NB4 (cell line): ENCODE measurements around the gene RAB12.
"Not testable (repeated sequence)": the region's sequence is repeated elsewhere in the genome, so short reads cannot be mapped to it uniquely, and the experiment has no call there.

Experiments
- DNase-seq: peaks from one replicate; pipeline ENCODE4 v3.0.0; 2010; ENCODE audit warnings: low read depth
- H3K4me3 ChIP-seq: one replicate; pipeline ENCODE4 v1.5.1; 2011; ENCODE audit warnings: mild to moderate bottlenecking, low read depth, low read length, moderate library complexity
- MAX ChIP-seq: IDR thresholded peaks from 2 replicates; pipeline ENCODE4 v1.6.1; 2011; ENCODE audit warnings: low read depth, low read length
- MYC ChIP-seq: IDR thresholded peaks from 2 replicates; pipeline ENCODE4 v1.6.1; 2011; ENCODE audit warnings: low read depth, low read length
- POLR2A ChIP-seq: IDR thresholded peaks from 2 replicates; pipeline ENCODE4 v1.6.1; 2011; ENCODE audit warnings: mild to moderate bottlenecking; ENCODE audit not compliant: insufficient read length; ENCODE audit errors: extremely low read depth
- TF ChIP-seq, protein P1 (sequence below): IDR thresholded peaks from one replicate; pipeline ENCODE4 v1.5.1; 2012; ENCODE audit warnings: low read depth, low read length

The RAB12 gene

DNA sequence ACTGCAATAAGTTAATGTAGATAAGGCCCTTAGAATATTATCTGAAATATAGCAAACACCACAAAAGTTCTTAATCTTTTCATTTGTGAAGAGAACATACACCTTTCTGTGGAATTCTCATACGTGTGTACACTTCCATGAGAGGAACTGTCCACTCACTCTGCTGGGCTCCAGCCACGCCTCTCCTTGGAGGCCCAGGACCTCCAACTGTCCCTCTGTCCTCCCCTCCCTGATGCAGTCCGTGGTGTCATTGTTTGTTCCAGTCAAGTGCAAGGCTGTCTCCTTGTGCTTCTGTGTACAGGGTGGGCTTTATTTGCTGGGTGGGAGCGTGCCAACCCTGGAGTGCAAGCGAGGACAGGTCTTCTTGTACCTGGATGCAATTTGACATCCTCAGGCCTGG is 8.7 kb downstream of the RAB12 start:
- no peak for DNase-seq
- TF ChIP-seq, protein P1, sequence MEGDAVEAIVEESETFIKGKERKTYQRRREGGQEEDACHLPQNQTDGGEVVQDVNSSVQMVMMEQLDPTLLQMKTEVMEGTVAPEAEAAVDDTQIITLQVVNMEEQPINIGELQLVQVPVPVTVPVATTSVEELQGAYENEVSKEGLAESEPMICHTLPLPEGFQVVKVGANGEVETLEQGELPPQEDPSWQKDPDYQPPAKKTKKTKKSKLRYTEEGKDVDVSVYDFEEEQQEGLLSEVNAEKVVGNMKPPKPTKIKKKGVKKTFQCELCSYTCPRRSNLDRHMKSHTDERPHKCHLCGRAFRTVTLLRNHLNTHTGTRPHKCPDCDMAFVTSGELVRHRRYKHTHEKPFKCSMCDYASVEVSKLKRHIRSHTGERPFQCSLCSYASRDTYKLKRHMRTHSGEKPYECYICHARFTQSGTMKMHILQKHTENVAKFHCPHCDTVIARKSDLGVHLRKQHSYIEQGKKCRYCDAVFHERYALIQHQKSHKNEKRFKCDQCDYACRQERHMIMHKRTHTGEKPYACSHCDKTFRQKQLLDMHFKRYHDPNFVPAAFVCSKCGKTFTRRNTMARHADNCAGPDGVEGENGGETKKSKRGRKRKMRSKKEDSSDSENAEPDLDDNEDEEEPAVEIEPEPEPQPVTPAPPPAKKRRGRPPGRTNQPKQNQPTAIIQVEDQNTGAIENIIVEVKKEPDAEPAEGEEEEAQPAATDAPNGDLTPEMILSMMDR, result no peak
- TF ChIP-seq MAX (no peak), MYC (no peak), POLR2A (no peak)
- no peak overlapping the region for H3K4me3 ChIP-seq

DNA sequence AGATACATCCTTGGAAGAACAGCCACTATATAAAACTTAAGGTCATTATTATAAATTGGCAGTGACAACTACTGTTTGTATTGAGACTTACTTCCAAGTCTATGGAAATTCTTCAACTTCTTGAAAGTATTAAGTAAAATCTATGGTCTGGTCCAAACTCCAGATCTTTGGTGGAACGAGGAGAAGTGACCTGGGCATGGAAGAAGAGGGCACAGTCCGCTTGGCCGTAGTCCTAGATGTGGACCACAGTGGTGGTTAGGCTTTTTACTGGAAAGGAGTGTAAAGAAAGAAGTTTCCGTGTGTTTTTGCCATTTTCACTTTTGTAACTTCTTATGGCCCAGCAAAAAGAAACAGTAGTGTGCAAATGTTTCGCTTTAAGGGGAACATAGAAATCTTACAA is 9.8 kb downstream of the RAB12 start:
- no peak for DNase-seq
- H3K4me3 ChIP-seq, result no peak overlapping the region
- no peak for TF ChIP-seq MYC
- TF ChIP-seq MAX, result no peak
- TF ChIP-seq POLR2A, result no peak
- TF ChIP-seq, protein P1, result no peak

DNA sequence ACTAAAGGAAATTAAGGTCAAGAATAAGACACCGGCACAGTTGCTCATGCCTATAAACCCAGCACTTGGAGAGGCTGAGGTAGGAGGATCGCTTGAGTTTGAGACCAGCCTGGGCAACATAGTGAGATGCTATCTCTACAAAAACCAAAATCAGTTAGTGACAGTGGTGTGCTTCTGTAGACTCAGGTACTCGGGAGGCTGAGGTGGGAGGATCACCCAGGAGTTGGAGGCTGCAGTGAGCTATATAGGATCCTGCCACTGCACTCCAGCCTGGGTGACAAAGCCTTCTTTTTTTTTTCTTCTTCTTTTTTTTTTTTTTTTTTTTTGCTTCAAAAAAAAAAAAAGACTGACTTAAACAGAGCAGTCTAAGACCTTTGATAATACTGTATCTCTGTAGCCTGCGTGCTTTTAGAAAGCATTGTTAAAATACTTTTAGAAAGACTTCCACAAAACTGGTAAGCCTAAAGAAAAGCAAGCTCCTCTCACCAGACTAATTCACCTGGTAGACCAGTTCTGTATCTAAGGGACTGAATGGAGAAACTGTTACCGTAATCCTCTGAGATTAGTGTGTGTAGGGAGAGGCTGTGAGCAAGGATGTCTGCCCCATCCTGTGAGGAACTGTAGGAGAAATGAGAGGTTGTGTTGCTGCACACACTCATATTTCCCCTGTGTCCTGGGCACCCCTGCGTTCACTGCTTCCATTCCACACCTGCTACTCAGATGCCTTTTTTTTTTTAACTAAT is 10.8 kb downstream of the RAB12 start:
- TF ChIP-seq POLR2A, result no peak
- no peak for TF ChIP-seq MAX
- TF ChIP-seq, protein P1, result no peak
- TF ChIP-seq MYC, result no peak
- no peak overlapping the region for H3K4me3 ChIP-seq

GRCh38 chr18:8620845-8621244 is 11.6 kb downstream of the RAB12 start:
- DNase-seq, result no peak
- no peak overlapping the region for H3K4me3 ChIP-seq
- no peak for TF ChIP-seq POLR2A
- TF ChIP-seq MYC, result no peak
- TF ChIP-seq, protein P1, result no peak
- TF ChIP-seq MAX, result no peak

More for the DNA sequence above, 10.8 kb downstream of the RAB12 start:
- no peak for DNase-seq

GRCh38 chr18:8622625-8623024 is 13.4 kb downstream of the RAB12 start:
- not testable (repeated sequence) for DNase-seq, H3K4me3 ChIP-seq

DNA sequence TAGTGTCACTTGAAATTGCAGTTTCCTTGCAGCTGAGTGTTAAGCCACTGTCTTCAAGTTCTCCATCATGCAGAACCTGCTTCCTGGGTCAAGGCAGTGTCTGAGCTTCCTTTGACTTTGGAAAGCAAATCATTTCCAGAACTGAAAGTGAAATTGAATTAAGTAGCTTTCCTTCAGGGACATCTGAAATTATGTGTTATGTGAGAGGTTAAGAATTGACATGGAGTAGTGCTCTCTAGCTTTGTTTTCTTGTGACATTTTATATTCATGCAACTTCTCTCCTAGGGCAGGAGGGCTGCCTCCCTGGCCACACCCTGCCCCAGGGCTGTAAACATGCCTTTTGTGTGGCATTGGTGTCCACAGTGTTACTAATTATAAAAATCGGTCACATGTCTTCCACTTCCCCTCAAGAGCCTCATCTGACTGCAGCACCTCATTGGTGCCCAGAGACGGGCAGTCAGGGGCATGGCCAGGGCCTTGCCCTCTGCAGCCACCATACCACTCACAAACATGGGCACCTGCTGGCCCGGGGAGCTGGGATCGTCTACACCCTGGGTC is 14.4 kb downstream of the RAB12 start:
- TF ChIP-seq, protein P1, result no peak
- no peak for TF ChIP-seq MAX
- no peak for TF ChIP-seq MYC
- no peak for TF ChIP-seq POLR2A
- H3K4me3 ChIP-seq, result no peak overlapping the region
- peak; percentile 34 for DNase-seq
